GM12878 (cell line): Measurements from ENCODE around the gene ACSM5. TPM values are rescaled to one million over a fixed set of nuclear protein-coding genes. Genes with fewer than 3 reads are reported as not detected.

Source experiments
- ATAC-seq: fragments of 200-7000 bp; cut with Tn5 transposase; 3 replicates; pipeline ENCODE4 v1.9.1; 2020; ENCODE audit warnings: mild to moderate bottlenecking, moderate library complexity
- BruUV-seq: library from RNA; stranded (reverse); fragments of 400-500 nt; replicated peaks from 2 replicates; lab custom pipeline; 2021; lab: Mats Ljungman, UMichigan
- CTCF ChIA-PET: fragments of 300-600 bp; sonication (Branson Sonifier 250); formaldehyde crosslinking; extraction: SDS; loops from one replicate; lab custom pipeline; 2021; ENCODE audit warnings: inconsistent platforms; lab: Yijun Ruan, JAX
- POLR2A ChIA-PET: fragments of 350-600 bp; formaldehyde crosslinking; extraction: SDS; loops from one replicate; lab custom pipeline; 2021; ENCODE audit warnings: inconsistent platforms; lab: Charles Lee
- RAD21 ChIA-PET: fragments of 300-600 bp; sonication (Branson Sonifier 250); formaldehyde crosslinking; loops from one replicate; lab custom pipeline; 2023; ENCODE audit warnings: antibody characterized with exemption; ENCODE audit not compliant: unreplicated experiment; lab: Charles Lee
- SMC1A ChIA-PET: fragments of 300-600 bp; sonication (Branson Sonifier 250); formaldehyde crosslinking; loops from one replicate; lab custom pipeline; 2023; ENCODE audit not compliant: unreplicated experiment, uncharacterized antibody; lab: Charles Lee
- DNase-seq: peaks from one replicate; pipeline ENCODE4 v3.0.0-alpha.2; 2011; ENCODE audit warnings: low read depth, low spot score
- FAIRE-seq: peaks from 3 replicates; lab custom pipeline; 2011; peaks lifted over from hg19 to GRCh38; lab: Jason Lieb, UNC
- H2AFZ ChIP-seq: 2 replicates; pipeline ENCODE4 v1.6.0; 2011; ENCODE audit warnings: low read depth, low read length, control low read depth; ENCODE audit not compliant: control insufficient read depth
- H3K27ac ChIP-seq: 2 replicates; pipeline ENCODE4 v1.5.1; 2011; ENCODE audit warnings: control low read depth; ENCODE audit not compliant: control insufficient read depth, insufficient read depth
- H3K27me3 ChIP-seq, 2 experiments: replicated peaks in 1 of 2; 2 replicates each; pipeline versions ENCODE4 v1.6.0 to v1.6.1; 2011; ENCODE audit warnings: low read length in 1 of 2; ENCODE audit not compliant: control insufficient read depth in 2 of 2, insufficient read depth in 2 of 2
- H3K36me3 ChIP-seq, 2 experiments: 2 replicates each; pipeline ENCODE4 v1.5.1; 2011; ENCODE audit warnings: low read length in 1 of 2; ENCODE audit not compliant: control insufficient read depth in 2 of 2, insufficient read depth in 2 of 2
- H3K4me1 ChIP-seq: 2 replicates; pipeline ENCODE4 v1.6.1; 2011; ENCODE audit warnings: mild to moderate bottlenecking, low read length, moderate library complexity, mixed read lengths; ENCODE audit not compliant: control insufficient read depth, insufficient read depth
- H3K4me2 ChIP-seq: 2 replicates; pipeline ENCODE4 v1.6.0; 2011; ENCODE audit warnings: control low read depth; ENCODE audit not compliant: control insufficient read depth, insufficient read depth
- H3K4me3 ChIP-seq: fragments of 200-600 bp; sonication (generic); 2 replicates; pipeline ENCODE4 v1.5.1; 2016
- H3K79me2 ChIP-seq: 2 replicates; pipeline ENCODE4 v1.6.0; 2011; ENCODE audit warnings: low read length; ENCODE audit not compliant: control insufficient read depth, insufficient read depth
- H3K9ac ChIP-seq: 2 replicates; pipeline ENCODE4 v1.8.0; 2011; ENCODE audit warnings: low read length, control low read depth, mixed read lengths; ENCODE audit not compliant: control insufficient read depth, insufficient read depth
- H3K9me3 ChIP-seq: replicated peaks from 3 replicates; pipeline ENCODE4 v1.5.1; 2011; ENCODE audit warnings: mild to moderate bottlenecking, low read length; ENCODE audit not compliant: control insufficient read depth, insufficient read depth
- H4K20me1 ChIP-seq: 2 replicates; pipeline ENCODE4 v1.6.0; 2011; ENCODE audit not compliant: control insufficient read depth, insufficient read depth
- BMI1 ChIP-seq: fragments of 450-650 bp; IDR thresholded peaks from 2 replicates; pipeline ENCODE4 v1.6.1; 2016; ENCODE audit warnings: mild to moderate bottlenecking, moderate library complexity, borderline replicate concordance
- BRCA1 ChIP-seq: IDR thresholded peaks from 2 replicates; pipeline ENCODE4 v1.6.1; 2011; ENCODE audit warnings: low read depth, low read length, improper control_type of control experiment
- CEBPB ChIP-seq, 2 experiments: fragments of 150-350 bp in 1 of 2; IDR thresholded peaks; 2 replicates each; pipeline ENCODE4 v1.6.1; 2012 to 2014; ENCODE audit warnings: low read depth in 2 of 2, low read length in 2 of 2, borderline replicate concordance in 1 of 2, inconsistent platforms in 1 of 2
- ETV6 ChIP-seq, 2 experiments: fragments of 450-650 bp in 1 of 2; IDR thresholded peaks in 1 of 2; conservative IDR thresholded peaks in 1 of 2; 2 replicates each; pipeline ENCODE4 v1.6.1; 2014; ENCODE audit warnings: antibody characterized with exemption in 1 of 2, borderline replicate concordance in 1 of 2, low read depth in 1 of 2, mild to moderate bottlenecking in 1 of 2, moderate library complexity in 1 of 2
- EZH2 ChIP-seq: IDR thresholded peaks from 2 replicates; pipeline ENCODE4 v1.6.1; 2012; ENCODE audit warnings: low read depth, mild to moderate bottlenecking, control low read depth, inconsistent platforms, low read length, borderline replicate concordance; ENCODE audit not compliant: control insufficient read depth
- IKZF2 ChIP-seq, 2 experiments: fragments of 450-650 bp; IDR thresholded peaks; 2 replicates each; pipeline ENCODE4 v1.6.1; 2017; ENCODE audit warnings: mild to moderate bottlenecking in 2 of 2, moderate library complexity in 2 of 2
- MTA2 ChIP-seq: fragments of 450-650 bp; IDR thresholded peaks from 2 replicates; pipeline ENCODE4 v1.6.1; 2016; ENCODE audit warnings: low read depth, mild to moderate bottlenecking, moderate library complexity
- PML ChIP-seq: IDR thresholded peaks from 2 replicates; pipeline ENCODE4 v1.6.1; 2012; ENCODE audit warnings: low read length, inconsistent platforms
- RBBP5 ChIP-seq: fragments of 200-600 bp; sonication (generic); conservative IDR thresholded peaks from 2 replicates; pipeline ENCODE4 v1.6.1; 2016
- SMAD1 ChIP-seq: fragments of 450-650 bp; IDR thresholded peaks from 2 replicates; pipeline ENCODE4 v1.6.1; 2018; ENCODE audit warnings: mild to moderate bottlenecking, low read depth; ENCODE audit not compliant: partially characterized antibody
- SUZ12 ChIP-seq: fragments of 200-600 bp; sonication (generic); IDR thresholded peaks from one replicate; pipeline ENCODE4 v1.6.1; 2018; ENCODE audit warnings: antibody characterized with exemption, mild to moderate bottlenecking; ENCODE audit not compliant: unreplicated experiment
- TBL1XR1 ChIP-seq: IDR thresholded peaks from 2 replicates; pipeline ENCODE4 v1.6.1; 2012; ENCODE audit warnings: low read depth, low read length, improper control_type of control experiment
- YBX1 ChIP-seq: fragments of 450-650 bp; IDR thresholded peaks from 2 replicates; pipeline ENCODE4 v1.6.1; 2016; ENCODE audit warnings: antibody characterized with exemption
- ZNF217 ChIP-seq: fragments of 450-650 bp; IDR thresholded peaks from 2 replicates; pipeline ENCODE4 v1.6.1; 2017; ENCODE audit warnings: antibody characterized with exemption, mild to moderate bottlenecking
- WGBS: methylation state at CpG from one replicate; pipeline ENCODE4 v1.1.6; 2016; ENCODE audit warnings: low lambda C conversion rate; ENCODE audit not compliant: insufficient replicate concordance, insufficient coverage; ENCODE audit errors: missing lambda C conversion rate; 5-methylcytosine and 5-hydroxymethylcytosine counted together
- in situ Hi-C: fragments of 300-500 bp; cut with MboI; formaldehyde crosslinking; loops from 9 replicates; pipeline ENCODE4 v1.14.3; 2018; ENCODE audit warnings: mixed read lengths
- intact Hi-C: fragments of 100-400 bp; cut with micrococcal nuclease; formaldehyde crosslinking; loops from one replicate; pipeline ENCODE4 v1.14.2; 2022; ENCODE audit not compliant: unreplicated experiment
- polyA plus RNA-seq, 11 experiments: library from polyadenylated mRNA; depleted of rRNA in 4 of 11; unstranded in 6 of 11; stranded (reverse) in 5 of 11; fragments of >200 nt; fragmentation: Nextera tagmentation in 4 of 11; fragmentation: Illumina TruSeq in 1 of 11; extraction: Ambion mirVana in 4 of 11; extraction: Trizol in 1 of 11; gene quantifications; 1 replicate in 1 of 11; 2 replicates in 10 of 11; pipeline versions ENCODE4 v1.2.1 to v1.2.3, GENCODE V29; 2011 to 2016; ENCODE audit warnings: inconsistent platforms in 2 of 11, missing spikeins in 2 of 11, low read depth in 1 of 11
- total RNA-seq, 4 experiments: library from RNA; depleted of rRNA in 3 of 4; stranded (reverse); fragments of >200 nt in 3 of 4; fragmentation: Illumina TruSeq in 1 of 4; extraction: Trizol in 1 of 4; gene quantifications; 2 replicates each; pipeline versions ENCODE4 v1.2.1 to v1.2.3, GENCODE V29; 2013 to 2021
- TF ChIP-seq, protein P1 (sequence below): fragments of 150-350 bp; IDR thresholded peaks from 2 replicates; pipeline ENCODE4 v1.6.1; 2016; ENCODE audit warnings: low read depth, low read length
- TF ChIP-seq, protein P2 (sequence below): IDR thresholded peaks from 2 replicates; pipeline ENCODE4 v1.6.1; 2012; ENCODE audit warnings: low read depth, low read length, improper control_type of control experiment
- TF ChIP-seq, protein P3 (sequence below): fragments of 450-650 bp; IDR thresholded peaks from 2 replicates; pipeline ENCODE4 v1.6.1; 2017; ENCODE audit warnings: antibody characterized with exemption, mild to moderate bottlenecking, moderate library complexity

ACSM5 gene
- total and polyA plus RNA-seq, 10 of the 15 experiments (the other 5 are each of a cell fraction or from before 2014, with no cell fraction given), result 0.07 to 0.54 (median 0.26) TPM; not detected in 3

DNA sequence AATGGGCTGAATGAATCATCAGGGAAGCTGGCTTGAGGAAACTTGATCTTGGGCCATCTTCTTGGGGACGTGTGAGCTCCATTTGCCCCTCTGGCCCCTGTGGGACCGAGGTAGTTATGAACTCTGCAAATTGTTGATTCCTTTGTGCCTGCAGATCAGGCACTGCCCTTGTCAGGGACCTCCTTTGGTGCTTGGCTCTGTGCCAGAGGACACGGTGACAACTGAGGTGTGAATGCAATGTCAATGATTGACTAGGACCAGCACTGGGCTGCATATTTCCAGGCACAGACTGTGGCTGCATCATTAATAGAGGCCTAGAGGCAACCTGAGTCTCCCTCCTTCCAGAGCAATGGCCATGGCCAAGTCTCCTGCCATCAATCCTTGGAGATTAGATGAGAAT, 28.6 kb upstream of the ACSM5 start:
- ChIA-PET CTCF (interaction anchor here (1.1 to 1.4 kb wide), 2 partner anchors 473 to 482 kb away, joined by 3 to 4 read pairs; no protein-coding TSS in a partner anchor), POLR2A (no interaction called here), RAD21 (interaction anchor here (1.4 kb wide), 1 partner anchor 473 kb away, joined by 4 read pairs; no protein-coding TSS in a partner anchor), SMC1A (no interaction called here)
- FAIRE-seq (no peak), ATAC-seq (no peak), DNase-seq (no peak)
- no peak overlapping the region for H3K9ac ChIP-seq
- no peak overlapping the region for H2AFZ ChIP-seq
- no peaks in the 10 kb centered on the region for H3K79me2 ChIP-seq
- H4K20me1 ChIP-seq, result no peaks in the 10 kb centered on the region
- no peaks in the 10 kb centered on the region for H3K9me3 ChIP-seq
- in situ Hi-C loops (loop anchor here (5.0 kb wide), 1 partner anchor 473 kb away; no protein-coding TSS in a partner anchor), intact Hi-C loops (loop anchor here (10.0 kb wide), 1 partner anchor 324 kb away; no protein-coding TSS in a partner anchor)
- H3K4me1 ChIP-seq, result no peaks in the 10 kb centered on the region
- no TSS peak for BruUV-seq
- 26% methylated on average over 3 of the region's 3 CpGs for WGBS
- no peak overlapping the region for H3K27ac ChIP-seq
- H3K4me3 ChIP-seq, result no peak overlapping the region
- no peaks in the 10 kb centered on the region for H3K36me3 ChIP-seq
- peaks cover 0 to 2% of the 10 kb centered on the region in 2 experiments; a peak in 2 of 4 replicates for H3K27me3 ChIP-seq
- H3K4me2 ChIP-seq, result no peak overlapping the region
- TF ChIP-seq BRCA1, result no peak
- TF ChIP-seq, protein P1, sequence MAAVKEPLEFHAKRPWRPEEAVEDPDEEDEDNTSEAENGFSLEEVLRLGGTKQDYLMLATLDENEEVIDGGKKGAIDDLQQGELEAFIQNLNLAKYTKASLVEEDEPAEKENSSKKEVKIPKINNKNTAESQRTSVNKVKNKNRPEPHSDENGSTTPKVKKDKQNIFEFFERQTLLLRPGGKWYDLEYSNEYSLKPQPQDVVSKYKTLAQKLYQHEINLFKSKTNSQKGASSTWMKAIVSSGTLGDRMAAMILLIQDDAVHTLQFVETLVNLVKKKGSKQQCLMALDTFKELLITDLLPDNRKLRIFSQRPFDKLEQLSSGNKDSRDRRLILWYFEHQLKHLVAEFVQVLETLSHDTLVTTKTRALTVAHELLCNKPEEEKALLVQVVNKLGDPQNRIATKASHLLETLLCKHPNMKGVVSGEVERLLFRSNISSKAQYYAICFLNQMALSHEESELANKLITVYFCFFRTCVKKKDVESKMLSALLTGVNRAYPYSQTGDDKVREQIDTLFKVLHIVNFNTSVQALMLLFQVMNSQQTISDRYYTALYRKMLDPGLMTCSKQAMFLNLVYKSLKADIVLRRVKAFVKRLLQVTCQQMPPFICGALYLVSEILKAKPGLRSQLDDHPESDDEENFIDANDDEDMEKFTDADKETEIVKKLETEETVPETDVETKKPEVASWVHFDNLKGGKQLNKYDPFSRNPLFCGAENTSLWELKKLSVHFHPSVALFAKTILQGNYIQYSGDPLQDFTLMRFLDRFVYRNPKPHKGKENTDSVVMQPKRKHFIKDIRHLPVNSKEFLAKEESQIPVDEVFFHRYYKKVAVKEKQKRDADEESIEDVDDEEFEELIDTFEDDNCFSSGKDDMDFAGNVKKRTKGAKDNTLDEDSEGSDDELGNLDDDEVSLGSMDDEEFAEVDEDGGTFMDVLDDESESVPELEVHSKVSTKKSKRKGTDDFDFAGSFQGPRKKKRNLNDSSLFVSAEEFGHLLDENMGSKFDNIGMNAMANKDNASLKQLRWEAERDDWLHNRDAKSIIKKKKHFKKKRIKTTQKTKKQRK, result no peak
- no peak for TF ChIP-seq SMAD1
- no peak for TF ChIP-seq PML
- no peak for TF ChIP-seq SUZ12
- no peak for TF ChIP-seq RBBP5
- TF ChIP-seq EZH2, result no peak
- TF ChIP-seq, protein P2, sequence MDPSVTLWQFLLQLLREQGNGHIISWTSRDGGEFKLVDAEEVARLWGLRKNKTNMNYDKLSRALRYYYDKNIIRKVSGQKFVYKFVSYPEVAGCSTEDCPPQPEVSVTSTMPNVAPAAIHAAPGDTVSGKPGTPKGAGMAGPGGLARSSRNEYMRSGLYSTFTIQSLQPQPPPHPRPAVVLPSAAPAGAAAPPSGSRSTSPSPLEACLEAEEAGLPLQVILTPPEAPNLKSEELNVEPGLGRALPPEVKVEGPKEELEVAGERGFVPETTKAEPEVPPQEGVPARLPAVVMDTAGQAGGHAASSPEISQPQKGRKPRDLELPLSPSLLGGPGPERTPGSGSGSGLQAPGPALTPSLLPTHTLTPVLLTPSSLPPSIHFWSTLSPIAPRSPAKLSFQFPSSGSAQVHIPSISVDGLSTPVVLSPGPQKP, result no peak
- no peak for TF ChIP-seq IKZF2 (IDR thresholded peaks at IDR 0.05)
- no peak for TF ChIP-seq TBL1XR1
- no peak for TF ChIP-seq ETV6 (conservative IDR thresholded peaks at IDR 0.05 in 1 of 2, IDR thresholded peaks at IDR 0.05 in 1 of 2; ENCODE audit: borderline replicate concordance in 1 of 2, low read depth in 1 of 2)
- TF ChIP-seq CEBPB (IDR thresholded peaks at IDR 0.05; ENCODE audit: borderline replicate concordance in 1 of 2, low read depth in 2 of 2, low read length in 2 of 2), result no peak
- TF ChIP-seq ZNF217, result no peak
- TF ChIP-seq YBX1, result no peak
- no peak for TF ChIP-seq BMI1
- TF ChIP-seq, protein P3, sequence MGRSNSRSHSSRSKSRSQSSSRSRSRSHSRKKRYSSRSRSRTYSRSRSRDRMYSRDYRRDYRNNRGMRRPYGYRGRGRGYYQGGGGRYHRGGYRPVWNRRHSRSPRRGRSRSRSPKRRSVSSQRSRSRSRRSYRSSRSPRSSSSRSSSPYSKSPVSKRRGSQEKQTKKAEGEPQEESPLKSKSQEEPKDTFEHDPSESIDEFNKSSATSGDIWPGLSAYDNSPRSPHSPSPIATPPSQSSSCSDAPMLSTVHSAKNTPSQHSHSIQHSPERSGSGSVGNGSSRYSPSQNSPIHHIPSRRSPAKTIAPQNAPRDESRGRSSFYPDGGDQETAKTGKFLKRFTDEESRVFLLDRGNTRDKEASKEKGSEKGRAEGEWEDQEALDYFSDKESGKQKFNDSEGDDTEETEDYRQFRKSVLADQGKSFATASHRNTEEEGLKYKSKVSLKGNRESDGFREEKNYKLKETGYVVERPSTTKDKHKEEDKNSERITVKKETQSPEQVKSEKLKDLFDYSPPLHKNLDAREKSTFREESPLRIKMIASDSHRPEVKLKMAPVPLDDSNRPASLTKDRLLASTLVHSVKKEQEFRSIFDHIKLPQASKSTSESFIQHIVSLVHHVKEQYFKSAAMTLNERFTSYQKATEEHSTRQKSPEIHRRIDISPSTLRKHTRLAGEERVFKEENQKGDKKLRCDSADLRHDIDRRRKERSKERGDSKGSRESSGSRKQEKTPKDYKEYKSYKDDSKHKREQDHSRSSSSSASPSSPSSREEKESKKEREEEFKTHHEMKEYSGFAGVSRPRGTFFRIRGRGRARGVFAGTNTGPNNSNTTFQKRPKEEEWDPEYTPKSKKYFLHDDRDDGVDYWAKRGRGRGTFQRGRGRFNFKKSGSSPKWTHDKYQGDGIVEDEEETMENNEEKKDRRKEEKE, result no peak
- TF ChIP-seq MTA2, result no peak
